SK-N-MC (cell line): ENCODE results near the gene FBXO46.

Experiments used
- DNase-seq: peaks from one replicate; pipeline ENCODE4 v3.0.0-alpha.2; 2011; ENCODE audit warnings: low read depth, low spot score
- H3K27ac ChIP-seq: fragments of 200-600 bp; sonication (generic); 2 replicates; pipeline ENCODE4 v1.5.1; 2016; ENCODE audit warnings: mixed run types
- H3K36me3 ChIP-seq: fragments of 200-600 bp; sonication (generic); 2 replicates; pipeline ENCODE4 v1.6.1; 2017; ENCODE audit warnings: antibody characterized with exemption, low read length, mixed read lengths; ENCODE audit not compliant: insufficient read depth
- H3K4me3 ChIP-seq: fragments of 200-600 bp; sonication (generic); 2 replicates; pipeline ENCODE4 v1.5.1; 2016
- H3K9ac ChIP-seq: fragments of 200-600 bp; sonication (generic); 2 replicates; pipeline ENCODE4 v1.8.0; 2017; ENCODE audit warnings: mixed run types, mixed read lengths; ENCODE audit not compliant: insufficient read length
- H3K9me3 ChIP-seq: fragments of 200-600 bp; sonication (generic); 2 replicates; pipeline ENCODE4 v1.6.1; 2017; ENCODE audit warnings: low read depth, mild to moderate bottlenecking, antibody characterized with exemption, low read length, moderate library complexity, mixed read lengths
- EZH2 ChIP-seq: fragments of 200-600 bp; sonication (generic); IDR thresholded peaks from one replicate; pipeline ENCODE4 v1.6.1; 2017; ENCODE audit warnings: antibody characterized with exemption
- FOXP2 ChIP-seq: optimal IDR thresholded peaks from 2 replicates; pipeline ENCODE3; 2011; ENCODE audit warnings: mild to moderate bottlenecking, moderate library complexity; ENCODE audit not compliant: insufficient read depth; ENCODE audit errors: extremely low read length, control extremely low read depth
- POLR2AphosphoS5 ChIP-seq: IDR thresholded peaks from 2 replicates; pipeline ENCODE4 v1.6.1; 2012; ENCODE audit warnings: mild to moderate bottlenecking, low read depth, low read length, borderline replicate concordance

Gene FBXO46

DNA sequence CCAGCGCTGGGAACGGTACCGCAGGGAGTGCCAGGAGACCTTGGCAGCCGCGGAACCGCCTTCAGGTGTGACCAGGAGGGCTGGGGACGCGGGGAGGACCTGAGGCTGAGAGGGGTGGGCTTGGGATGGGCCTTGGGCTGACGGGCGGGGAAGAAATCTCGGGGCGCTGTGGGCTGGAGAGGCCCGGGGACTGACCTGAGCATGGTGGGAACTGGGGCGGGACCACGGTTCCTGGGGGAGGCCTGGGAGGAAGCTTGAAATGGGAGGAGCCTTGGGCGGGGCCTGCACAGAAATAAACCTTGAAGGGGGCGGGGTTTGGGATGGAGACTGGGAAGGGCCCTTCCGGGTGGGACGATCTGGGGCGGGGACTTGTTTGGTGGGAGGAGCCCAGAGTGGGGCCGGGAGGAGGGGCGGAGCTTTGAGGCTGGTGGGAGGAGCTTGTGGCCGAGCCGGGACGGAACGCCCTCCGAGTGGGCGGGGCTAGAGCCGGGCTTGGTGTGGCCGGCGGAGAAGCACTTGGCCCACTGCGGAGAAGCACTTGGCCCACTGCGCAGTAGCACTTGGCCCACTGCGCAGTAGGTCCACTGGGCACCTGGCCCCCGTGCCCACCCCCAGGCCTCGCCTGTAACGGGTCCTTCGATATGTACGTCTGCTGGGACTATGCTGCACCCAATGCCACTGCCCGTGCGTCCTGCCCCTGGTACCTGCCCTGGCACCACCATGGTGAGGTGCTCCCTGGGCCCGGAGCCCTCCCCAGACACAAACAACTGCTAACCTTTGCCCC, 59.8 kb downstream of the FBXO46 start:
- H3K27ac ChIP-seq = no peak overlapping the region
- TF ChIP-seq FOXP2 (no peak), EZH2 (no peak), POLR2AphosphoS5 (no peak)
- H3K4me3 ChIP-seq = no peak overlapping the region
- no peaks in the 10 kb centered on the region for H3K9me3 ChIP-seq
- peak; percentile 32 for DNase-seq
- no peak overlapping the region for H3K9ac ChIP-seq
- H3K36me3 ChIP-seq = no peaks in the 10 kb centered on the region

GRCh38 chr19:45668342-45668871, 62.3 kb downstream of the FBXO46 start:
- H3K9ac ChIP-seq = peak overlapping the region; percentile 60
- H3K4me3 ChIP-seq = peak overlapping the region; percentile 86
- TF ChIP-seq FOXP2 = no peak
- no peak for TF ChIP-seq POLR2AphosphoS5
- no peak for TF ChIP-seq EZH2
- no peak overlapping the region for H3K27ac ChIP-seq
- no peaks in the 10 kb centered on the region for H3K9me3 ChIP-seq
- no peaks in the 10 kb centered on the region for H3K36me3 ChIP-seq
- DNase-seq = no peak

DNA sequence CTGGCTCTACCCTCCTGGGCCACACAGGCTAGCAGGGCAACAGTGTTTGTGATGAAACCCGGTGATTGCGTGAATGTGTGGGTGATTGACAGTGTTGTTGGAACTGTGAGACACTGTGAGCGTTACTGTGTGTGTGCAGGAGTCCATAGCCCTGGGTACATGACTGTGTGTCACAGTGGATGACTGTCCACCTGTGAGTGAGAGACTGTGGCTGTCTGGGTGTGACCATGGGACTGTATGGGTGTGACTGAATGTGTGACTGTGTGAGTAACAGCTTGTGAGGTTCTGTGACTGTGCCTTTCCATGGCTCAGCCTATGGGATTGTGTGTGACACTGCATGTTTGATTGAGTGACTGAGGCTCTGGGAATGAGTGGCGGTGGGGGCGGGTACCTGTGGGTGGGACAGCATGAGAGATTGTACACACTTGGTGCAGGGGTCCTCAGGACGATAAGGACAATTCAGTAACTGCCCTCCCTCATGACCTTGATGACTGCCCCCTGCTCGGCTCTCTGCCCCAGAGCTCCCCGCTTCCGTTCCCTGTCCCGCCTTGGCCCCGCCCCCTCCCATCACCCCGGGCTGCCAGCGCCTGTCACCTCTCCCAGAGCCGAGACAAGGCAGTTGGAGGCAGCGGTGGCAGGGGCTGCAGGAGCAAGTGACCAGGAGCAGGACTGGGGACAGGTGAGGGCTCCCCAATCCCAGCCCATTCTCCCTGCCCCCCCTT, 62.9 kb downstream of the FBXO46 start, which contains the start of gene GIPR:
Gene GIPR (plus strand): TSS at position 602 of the 722 bp plus-strand sequence. CDS start 1,300 bp downstream, outside the sequence.
- no peak for TF ChIP-seq FOXP2
- no peak for TF ChIP-seq EZH2
- no peak for TF ChIP-seq POLR2AphosphoS5
- H3K4me3 ChIP-seq = peak within 1 kb of the TSS; percentile 86
- H3K36me3 ChIP-seq = no peaks in the 10 kb centered on the region
- no peak within 1 kb of the TSS for H3K27ac ChIP-seq
- no peak for DNase-seq
- H3K9me3 ChIP-seq = no peaks in the 10 kb centered on the region
- H3K9ac ChIP-seq = peak within 1 kb of the TSS; percentile 60

- Histone ChIP-seq H3K4me3 (no peak overlapping the region), H3K9ac (no peak overlapping the region), H3K27ac (no peak overlapping the region), H3K9me3 (no peaks in the 10 kb centered on the region), H3K36me3 (no peaks in the 10 kb centered on the region)
- TF ChIP-seq FOXP2 (no peak), EZH2 (no peak), POLR2AphosphoS5 (no peak)
- DNase-seq = no peak
Observed at GRCh38 chr19:45664575-45664974, 66.1 kb downstream of the FBXO46 start.

DNA sequence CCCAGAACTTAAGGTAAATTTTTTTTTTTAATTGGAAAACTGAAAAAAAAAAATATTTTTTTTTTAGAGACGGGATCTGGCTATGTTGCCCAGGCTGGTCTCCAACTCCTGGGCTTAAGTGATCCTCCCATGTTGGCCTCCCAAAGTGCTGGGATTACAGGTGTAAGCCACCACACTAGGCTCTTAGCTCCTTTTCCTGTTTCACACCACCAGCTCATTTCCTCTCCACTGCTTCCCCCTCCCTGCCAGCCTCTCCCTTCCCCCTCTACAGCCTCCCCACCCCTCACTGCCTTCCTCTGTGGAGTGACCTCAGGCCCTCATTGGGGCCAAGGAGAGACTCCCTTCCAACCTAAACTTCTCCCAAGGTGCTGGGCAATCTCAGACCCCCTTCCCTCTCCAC, 66.9 kb downstream of the FBXO46 start:
- Histone ChIP-seq H3K9me3 (no peaks in the 10 kb centered on the region), H3K9ac (no peak overlapping the region), H3K36me3 (no peaks in the 10 kb centered on the region), H3K27ac (no peak overlapping the region), H3K4me3 (no peak overlapping the region)
- TF ChIP-seq POLR2AphosphoS5 (no peak), FOXP2 (no peak), EZH2 (no peak)
- no peak for DNase-seq

DNA sequence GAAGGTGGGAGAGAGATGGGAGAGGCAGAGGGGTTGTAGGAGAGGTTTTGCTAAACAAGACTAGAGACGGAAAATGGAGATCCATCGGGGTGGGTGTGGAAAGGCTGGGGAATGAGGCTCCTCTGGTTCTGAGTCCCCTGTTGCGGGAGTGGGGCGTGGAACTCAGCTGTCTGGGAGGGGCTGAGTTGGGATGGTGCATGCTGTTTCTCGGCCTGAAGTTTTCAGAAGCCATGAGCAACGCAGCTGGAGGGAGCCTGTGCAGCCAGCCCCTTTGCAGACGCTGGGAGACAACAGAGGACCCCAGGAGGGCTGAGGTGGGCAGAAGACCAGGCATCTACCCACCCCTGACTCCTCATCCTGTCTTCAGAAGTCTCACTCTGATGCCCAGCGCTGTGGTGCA, 70.1 kb downstream of the FBXO46 start:
- Histone ChIP-seq H3K4me3 (no peak overlapping the region), H3K9me3 (no peaks in the 10 kb centered on the region), H3K27ac (no peak overlapping the region), H3K9ac (no peak overlapping the region), H3K36me3 (no peaks in the 10 kb centered on the region)
- DNase-seq = no peak
- TF ChIP-seq POLR2AphosphoS5 = no peak
- TF ChIP-seq EZH2 = no peak
- no peak for TF ChIP-seq FOXP2
